ENCODE measurements around the gene SHKBP1.

Gene SHKBP1

DNA sequence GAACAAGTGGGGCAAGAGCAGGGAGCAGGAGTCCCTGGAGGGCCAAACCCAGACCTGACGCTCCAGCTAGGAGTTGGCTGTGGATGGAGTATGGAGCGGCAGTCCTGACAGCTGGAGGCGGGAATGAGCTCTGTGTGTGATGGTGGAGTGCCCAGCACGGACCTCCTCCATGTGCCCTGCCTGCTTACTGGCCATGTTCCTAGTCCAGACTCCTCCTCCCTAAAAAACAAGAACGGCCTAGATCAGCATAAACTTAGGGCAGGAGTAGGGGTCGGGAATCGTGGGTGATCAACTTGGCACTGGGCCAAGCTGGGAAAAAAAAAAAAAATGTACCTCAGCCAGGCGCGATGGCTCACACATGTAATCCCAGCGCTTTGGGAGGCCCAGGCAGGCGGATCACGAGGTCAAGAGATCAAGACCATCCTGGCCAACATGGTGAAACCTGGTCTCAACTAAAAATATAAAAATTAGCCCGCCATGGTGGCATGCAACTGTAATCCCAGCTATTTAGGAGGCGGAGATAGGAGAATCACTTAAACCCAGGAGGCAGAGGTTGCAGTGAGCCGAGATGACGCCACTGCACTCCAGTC, 54.0 kb downstream of the SHKBP1 start:
- no peak for DNase-seq (ENCODE audit: low read depth in 3 of 3, low spot score in 1 of 3)

DNA sequence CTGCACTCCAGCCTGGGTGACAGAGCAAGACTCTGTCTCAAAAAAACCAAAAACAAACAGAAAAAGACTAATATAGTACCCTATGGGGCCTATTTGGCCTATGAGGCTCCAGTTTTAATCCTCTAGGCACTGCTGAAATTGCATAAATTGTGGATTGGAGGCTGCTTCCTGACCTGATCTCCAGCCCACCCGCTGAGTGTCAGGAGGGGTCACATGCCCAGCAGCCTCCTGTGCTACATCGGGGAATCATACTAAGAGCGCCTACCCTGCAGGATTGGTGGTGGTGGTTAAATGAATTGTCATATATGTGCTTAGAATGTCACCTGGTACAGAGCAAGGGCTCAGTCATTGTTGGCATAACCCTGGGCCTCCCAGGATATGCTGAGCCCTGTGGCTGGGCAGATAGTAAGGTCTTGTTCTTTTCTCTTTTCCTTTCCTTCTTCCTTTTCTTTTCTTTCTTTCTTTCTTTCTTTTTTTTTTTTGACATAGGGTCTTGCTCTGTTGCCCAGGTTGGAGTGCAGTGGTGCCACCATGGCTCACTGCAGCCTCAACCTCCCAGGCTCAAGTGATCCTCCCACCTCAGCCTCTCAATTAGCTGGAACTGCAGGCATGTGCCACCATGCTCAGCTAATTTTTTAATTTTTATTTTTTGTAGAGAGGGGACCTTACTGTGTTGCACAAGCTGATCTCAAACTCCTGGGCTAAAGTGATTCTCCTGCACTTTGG, 55.8 kb downstream of the SHKBP1 start:
- no peak for DNase-seq (ENCODE audit: low read depth in 3 of 3, low spot score in 1 of 3)

- no peak for DNase-seq (ENCODE audit: low read depth in 3 of 3, low spot score in 1 of 3)
Observed at GRCh38 chr19:40633207-40633606, 56.5 kb downstream of the SHKBP1 start.

GRCh38 chr19:40638327-40638726, 61.7 kb downstream of the SHKBP1 start:
- no peak for DNase-seq (ENCODE audit: low read depth in 3 of 3, low spot score in 1 of 3)

GRCh38 chr19:40639638-40639982, 62.9 kb downstream of the SHKBP1 start:
- DNase-seq (ENCODE audit: low read depth in 3 of 3, low spot score in 1 of 3): no peak

DNA sequence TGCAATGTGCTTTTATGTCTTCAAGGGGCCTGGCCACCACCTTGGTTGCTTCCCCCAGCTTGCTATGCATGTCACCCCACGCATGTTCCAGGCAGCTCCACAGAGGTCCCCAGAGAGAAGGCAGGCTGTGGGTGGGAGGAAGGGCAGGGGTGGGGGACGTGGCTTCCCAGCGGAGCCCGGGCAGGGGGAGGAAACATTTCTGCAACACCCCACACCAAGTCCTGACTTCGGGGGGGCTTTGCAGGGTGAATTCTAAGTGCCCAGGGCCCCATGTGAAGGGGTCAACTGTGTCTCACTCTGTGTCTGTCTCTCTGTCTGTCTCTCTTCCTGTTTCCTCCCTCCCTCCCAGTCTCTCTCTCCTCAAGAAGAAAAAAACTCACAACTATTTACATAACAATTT, 64.1 kb downstream of the SHKBP1 start:
- DNase-seq (ENCODE audit: low read depth in 3 of 3, low spot score in 1 of 3): no peak

All from stimulated activated CD4-positive, alpha-beta T cell treated with anti-CD3 and anti-CD28 coated beads, TNF-alpha, amount 100 ng/mL, for 1 hour (primary cell).